K562 (cell line): ENCODE results near the gene HOXB6. TPM values are rescaled to one million over a fixed set of nuclear protein-coding genes. Genes with fewer than 3 reads are reported as not detected.
A peak's percentile ranks its signal among the peaks of the same experiment; 100 is the strongest.

Experiments
- GTF2B ChIP-seq: IDR thresholded peaks from 2 replicates; pipeline ENCODE4 v1.6.1; 2011; ENCODE audit not compliant: insufficient read length; ENCODE audit errors: extremely low read depth
- RREB1 ChIP-seq: fragments of 250-450 bp; sonication (Bioruptor Pico); IDR thresholded peaks from 2 replicates; pipeline ENCODE4 v1.4.0; 2020
- ZBTB40 ChIP-seq, 2 experiments: fragments of 450-650 bp in 1 of 2; sonication (generic) in 1 of 2; formaldehyde crosslinking in 1 of 2; IDR thresholded peaks; 2 replicates each; pipeline versions ENCODE4 v1.7.1 to v1.9.0; 2016 to 2022; ENCODE audit warnings: inconsistent platforms in 1 of 2, mild to moderate bottlenecking in 1 of 2, missing genetic modification reagents in 1 of 2
- ZNF449 ChIP-seq: fragments of 250-450 bp; sonication (Bioruptor Pico); IDR thresholded peaks from 2 replicates; pipeline ENCODE4 v1.8.0; 2022; ENCODE audit warnings: moderate library complexity, mild to moderate bottlenecking, inconsistent platforms
- polyA plus RNA-seq, 8 experiments: library from polyadenylated mRNA; depleted of rRNA in 4 of 8; stranded (reverse) in 5 of 8; unstranded in 3 of 8; fragments of >200 nt; fragmentation: Nextera tagmentation in 2 of 8; fragmentation: Illumina TruSeq in 1 of 8; extraction: Ambion mirVana in 2 of 8; extraction: Trizol in 1 of 8; gene quantifications; 2 replicates each; pipeline versions ENCODE4 v1.2.1 to v1.2.3, GENCODE V29; 2011 to 2014; ENCODE audit warnings: inconsistent platforms in 1 of 8, missing spikeins in 1 of 8
- total RNA-seq, 7 experiments: library from RNA; depleted of rRNA in 6 of 7; stranded (reverse); fragments of >200 nt in 6 of 7; fragmentation: Illumina TruSeq in 2 of 7; extraction: Trizol in 2 of 7; gene quantifications; 2 replicates each; pipeline versions ENCODE4 v1.2.1 to v1.2.3, GENCODE V29; 2011 to 2021; ENCODE audit warnings: low replicate concordance in 1 of 7
- TF ChIP-seq, protein P1 (sequence below), 2 experiments: fragments of 450-650 bp; IDR thresholded peaks; 2 replicates each; pipeline ENCODE4 v1.6.1; 2016

Gene HOXB6
- total and polyA plus RNA-seq, 9 of the 15 experiments (the other 6 are each of a cell fraction or from before 2014, with no cell fraction given) = 1.2 to 14.8 (median 4.9) TPM

- TF ChIP-seq ZNF449 (no peak), GTF2B (no peak), RREB1 (CRISPR knock-in tag) (0 out of 2 replicates have a peak, but pooled peaks have one; percentile 26), ZBTB40 (IDR thresholded peaks at IDR 0.05) (0 out of 2 replicates have a peak, but pooled peaks have one; percentile 33), ZBTB40 (CRISPR knock-in tag; IDR thresholded peaks at IDR 0.05) (no peak)
- TF ChIP-seq, protein P1, sequence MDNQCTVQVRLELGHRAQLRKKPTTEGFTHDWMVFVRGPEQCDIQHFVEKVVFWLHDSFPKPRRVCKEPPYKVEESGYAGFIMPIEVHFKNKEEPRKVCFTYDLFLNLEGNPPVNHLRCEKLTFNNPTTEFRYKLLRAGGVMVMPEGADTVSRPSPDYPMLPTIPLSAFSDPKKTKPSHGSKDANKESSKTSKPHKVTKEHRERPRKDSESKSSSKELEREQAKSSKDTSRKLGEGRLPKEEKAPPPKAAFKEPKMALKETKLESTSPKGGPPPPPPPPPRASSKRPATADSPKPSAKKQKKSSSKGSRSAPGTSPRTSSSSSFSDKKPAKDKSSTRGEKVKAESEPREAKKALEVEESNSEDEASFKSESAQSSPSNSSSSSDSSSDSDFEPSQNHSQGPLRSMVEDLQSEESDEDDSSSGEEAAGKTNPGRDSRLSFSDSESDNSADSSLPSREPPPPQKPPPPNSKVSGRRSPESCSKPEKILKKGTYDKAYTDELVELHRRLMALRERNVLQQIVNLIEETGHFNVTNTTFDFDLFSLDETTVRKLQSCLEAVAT (IDR thresholded peaks at IDR 0.05) = peak; percentile 66 to 85; a peak in 3 of 4 replicates
Measured at GRCh38 chr17:48578616-48579470, 25.9 kb downstream of the HOXB6 start (continued).
